Stimulated activated CD4-positive, alpha-beta T cell treated with anti-CD3 and anti-CD28 coated beads, Interleukin-15, amount 100 ng/mL, for 1 hour (primary cell): ENCODE measurements around the gene ADARB2.
"Not testable (repeated sequence)": the region's sequence is repeated elsewhere in the genome, so short reads cannot be mapped to it uniquely, and the experiment has no call there.

Source experiments
- DNase-seq, 2 donors: peaks; one replicate each; pipeline ENCODE4 v3.0.0-alpha.2; 2020; ENCODE audit warnings: low read depth in 1 of 2, low spot score in 1 of 2

Gene ADARB2

DNA sequence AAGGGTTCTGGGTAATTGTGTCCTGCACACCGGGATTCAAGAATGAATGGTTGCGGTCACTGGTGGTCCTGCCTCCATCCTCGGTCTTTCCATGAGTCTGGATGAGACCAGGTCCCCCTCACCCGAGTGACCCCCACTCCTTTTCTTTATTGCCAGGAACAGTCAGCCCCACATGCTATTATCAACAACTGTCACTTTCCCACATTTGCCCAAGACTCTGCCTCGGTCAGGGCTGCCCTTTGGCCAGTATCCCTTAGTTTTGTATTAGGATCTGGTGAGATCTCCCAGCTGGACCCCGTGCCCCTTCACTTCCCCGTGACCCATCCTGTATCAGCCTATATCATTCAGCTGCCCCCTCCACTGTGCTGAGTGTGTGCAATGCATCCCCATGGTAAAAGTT, 288.3 kb downstream of the ADARB2 start:
- DNase-seq = no peak

DNA sequence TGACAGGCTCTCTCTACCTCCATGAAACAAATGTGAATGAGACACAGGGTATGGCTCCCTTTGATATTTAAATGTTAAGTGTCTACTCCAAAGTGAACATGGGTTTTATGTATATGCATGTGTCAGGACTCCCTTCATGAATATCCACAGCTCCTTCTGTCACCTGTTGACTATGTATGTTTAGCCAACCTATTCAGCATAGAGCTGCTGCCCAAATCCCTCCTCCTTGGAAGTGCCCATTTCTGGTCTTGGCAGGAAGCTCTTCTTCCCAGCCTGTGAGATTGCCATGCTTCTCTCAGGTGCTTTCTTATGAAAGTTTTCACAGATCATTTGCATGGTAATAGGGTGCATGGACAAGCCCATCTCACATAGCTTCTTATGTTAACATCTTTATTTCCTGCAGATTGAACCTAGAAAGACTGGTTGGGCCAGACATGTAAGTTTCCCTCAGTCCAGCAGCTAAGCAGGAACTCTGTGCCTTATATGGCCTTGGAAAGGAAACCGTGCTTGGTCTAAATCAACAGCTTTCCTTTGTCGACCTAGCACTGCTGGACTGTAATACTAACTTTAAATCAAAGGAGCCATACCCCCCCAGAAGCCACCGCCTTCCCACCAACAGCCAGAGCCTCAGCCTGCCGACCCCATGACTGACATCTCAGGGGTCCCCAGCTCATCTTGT, 288.9 kb downstream of the ADARB2 start:
- no peak for DNase-seq

DNA sequence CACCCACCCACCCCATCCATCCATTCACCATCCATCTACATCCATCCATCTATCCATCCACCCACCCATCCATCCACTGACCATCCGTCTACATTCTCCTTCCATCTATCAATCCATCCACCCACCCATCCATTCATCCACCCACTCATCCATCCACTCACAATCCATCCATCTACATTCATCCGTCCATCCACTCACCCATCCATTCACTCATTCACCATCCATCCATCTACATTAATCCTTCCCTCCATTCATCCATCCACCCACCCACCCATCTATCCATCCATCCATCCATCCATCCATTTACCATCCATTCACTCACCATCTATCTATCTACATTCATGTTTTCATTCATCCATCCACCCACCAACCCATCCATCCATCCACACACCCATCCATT, 292.5 kb downstream of the ADARB2 start:
- no peak for DNase-seq

DNA sequence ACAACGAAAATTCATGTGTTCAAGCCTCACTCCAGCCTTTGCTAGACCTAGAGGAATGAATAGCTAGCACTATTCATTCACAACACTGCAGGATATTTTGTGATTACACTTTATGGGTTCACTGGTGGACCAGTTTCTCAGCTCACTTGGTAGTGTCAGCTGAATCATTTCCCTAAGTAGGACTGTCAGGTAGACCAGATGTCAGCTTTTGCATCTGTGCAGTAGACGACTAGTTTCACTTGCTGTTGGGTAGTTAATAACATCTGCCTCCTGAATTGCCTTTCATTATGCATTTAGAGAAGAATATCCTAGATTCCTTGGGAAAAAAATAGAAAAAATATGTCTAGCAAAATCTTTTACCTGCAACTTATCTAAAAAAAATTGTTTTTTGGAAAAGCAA, 296.4 kb downstream of the ADARB2 start:
- DNase-seq = no peak

DNA sequence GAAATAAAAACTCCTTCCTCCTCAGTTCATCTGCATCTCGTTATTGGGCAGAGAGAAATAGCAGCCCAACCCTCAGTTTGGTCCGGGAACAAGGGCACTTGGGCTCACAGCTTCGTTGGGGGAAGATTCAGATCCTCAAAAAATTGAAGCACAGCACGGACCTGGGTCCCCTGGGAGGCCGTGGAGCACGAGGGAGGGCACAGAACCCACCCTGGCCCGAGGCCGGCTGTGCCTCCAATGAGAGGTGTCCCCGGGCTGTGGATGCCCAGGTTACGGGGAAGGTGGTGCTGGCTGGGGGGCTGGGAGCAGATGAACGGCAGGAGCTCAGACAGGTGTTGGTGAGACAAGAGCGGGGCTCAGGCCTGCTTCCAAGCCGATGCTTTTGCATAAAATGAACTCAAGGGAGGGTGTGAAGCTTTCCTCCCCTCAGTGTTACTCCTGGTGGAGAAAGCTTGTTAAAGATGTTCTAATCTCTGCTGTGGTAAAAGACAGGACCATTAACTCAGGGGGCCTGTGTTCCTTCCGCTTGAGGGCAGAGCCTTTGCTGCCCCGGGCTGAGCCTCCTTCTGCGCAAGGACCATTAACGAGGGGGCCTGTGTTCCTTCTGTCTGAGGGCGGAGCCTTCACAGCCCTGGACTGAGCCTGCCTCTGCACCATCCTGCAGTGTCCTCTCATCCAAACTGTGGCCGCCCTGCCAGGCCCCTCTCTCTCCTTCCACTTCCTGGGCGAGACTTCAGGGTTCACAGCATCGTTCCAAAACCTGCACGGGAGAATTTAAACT, 302.2 kb downstream of the ADARB2 start:
- no peak for DNase-seq

DNA sequence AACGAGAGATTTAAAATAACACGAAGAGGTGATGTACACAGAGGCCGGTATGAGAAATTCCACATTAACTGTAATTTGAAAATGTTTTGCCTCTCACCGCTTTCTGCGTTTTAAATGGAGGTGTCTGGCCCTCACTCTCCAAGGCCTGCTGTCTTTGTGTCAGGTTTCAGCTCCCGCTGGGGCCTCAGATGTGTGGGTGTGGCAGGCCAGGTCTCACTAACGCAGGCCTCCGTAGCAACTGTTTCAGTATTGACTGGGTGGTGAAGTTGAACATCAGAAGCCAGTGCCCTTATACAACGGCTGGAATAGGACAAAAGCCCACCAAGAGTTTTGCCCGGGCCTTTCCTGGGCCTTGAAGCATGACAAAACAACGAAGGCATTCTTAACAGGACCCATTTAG, 303.1 kb downstream of the ADARB2 start:
- no peak for DNase-seq

DNA sequence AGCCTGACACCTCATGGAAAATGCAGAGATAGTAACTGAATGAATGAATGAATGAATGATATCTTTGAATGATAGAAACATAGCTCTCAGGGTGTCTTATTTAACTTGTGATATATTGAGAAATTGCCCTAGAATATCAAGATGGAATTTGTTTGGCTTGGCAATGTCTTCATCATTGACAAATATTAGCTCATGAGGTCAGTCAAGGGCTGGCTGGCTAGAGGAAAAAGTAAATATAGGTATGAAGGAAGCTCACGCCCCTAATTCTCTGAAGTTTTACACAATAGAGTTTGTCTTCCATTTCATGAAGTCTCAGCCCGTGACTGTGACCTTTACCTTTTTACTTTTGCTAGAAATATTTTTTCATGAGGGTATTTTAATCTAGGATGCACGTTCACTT, 305.2 kb downstream of the ADARB2 start:
- DNase-seq = no peak

DNA sequence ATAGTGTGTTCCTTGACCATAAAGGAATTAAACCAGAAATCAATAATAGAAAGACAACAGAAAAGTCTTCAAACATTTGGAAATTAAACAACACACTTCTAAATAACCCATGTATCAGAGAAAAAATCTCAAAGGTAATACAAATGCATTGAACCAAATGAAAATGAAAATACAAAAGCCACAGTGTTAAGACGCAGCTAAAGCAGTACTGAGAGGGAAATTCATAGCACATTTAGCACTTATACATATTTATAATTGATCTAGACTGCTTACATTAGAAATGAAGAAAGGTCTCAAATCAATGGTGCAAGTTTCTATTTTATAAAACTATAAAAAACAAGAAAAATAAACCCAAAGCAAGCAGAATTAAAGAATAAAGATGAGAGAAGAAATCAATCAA, 306.1 kb downstream of the ADARB2 start:
- DNase-seq = no peak

DNA sequence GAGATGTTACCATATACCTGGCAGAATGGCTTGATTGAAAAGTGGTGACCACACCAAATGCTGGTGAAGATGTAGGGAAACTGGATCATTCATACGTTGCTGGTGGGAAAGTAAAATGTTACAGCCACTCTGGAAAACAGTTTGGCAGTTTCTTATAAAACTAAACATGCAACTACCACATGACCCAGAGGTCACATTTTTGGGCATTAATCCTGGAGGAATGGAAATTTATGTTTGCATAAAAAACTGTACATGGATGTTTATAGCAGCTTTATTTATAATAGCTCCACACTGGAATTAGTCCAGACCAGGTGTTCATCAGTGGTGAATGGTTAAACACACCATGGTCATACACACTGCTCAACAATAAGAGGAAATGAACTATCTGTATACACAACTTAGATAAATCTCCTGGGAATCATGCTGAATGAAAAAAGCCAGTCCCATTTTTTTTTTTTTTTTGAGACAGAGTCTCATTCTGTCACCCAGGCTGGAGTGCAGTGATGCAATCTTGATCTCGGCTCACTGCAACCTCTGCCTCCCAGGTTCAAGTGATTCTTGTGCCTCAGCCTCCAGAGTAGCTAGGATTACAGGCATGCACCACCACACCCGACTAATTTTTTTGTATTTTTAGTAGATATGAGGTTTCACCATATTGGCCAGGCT, 309.7 kb downstream of the ADARB2 start:
- DNase-seq = not testable (repeated sequence)

DNA sequence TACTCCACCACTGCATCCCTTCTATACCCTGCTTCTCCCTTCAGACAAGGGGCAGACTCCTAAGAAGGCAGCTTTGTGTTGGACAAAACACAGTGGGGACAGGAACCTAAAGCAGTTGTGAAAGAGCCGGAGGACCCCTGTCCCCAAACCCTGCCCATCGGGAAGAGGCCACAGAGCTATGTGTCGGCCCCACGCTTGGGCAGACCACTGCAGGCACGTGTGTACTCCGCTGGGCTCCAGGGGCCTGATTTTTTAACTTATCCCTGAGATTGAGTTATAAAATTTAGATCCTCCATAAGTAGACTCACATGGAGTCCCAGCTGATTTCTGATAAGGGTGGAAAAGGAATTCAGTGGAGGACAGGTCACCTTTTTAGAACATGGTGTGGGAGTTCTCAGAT, 310.5 kb downstream of the ADARB2 start:
- no peak for DNase-seq

DNA sequence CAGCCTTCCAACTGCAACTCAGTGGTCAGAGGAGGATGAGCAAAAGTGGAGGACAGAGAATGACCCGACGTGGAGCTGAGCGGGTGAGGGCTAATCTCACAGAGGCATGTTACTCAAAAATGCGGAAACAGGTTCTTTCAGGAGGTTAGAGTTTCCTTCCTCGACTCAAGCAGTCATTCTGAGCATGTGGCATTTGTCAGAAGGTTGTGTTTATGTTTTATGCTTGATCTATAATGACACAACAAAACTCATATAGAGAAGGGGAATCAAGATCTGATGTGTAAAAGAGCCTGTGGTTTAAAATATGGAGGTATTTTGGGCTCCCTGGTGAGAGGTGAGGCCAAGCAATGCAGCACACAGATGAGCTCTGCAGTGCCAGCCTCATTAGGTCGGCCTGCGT, 311.4 kb downstream of the ADARB2 start:
- no peak for DNase-seq

DNA sequence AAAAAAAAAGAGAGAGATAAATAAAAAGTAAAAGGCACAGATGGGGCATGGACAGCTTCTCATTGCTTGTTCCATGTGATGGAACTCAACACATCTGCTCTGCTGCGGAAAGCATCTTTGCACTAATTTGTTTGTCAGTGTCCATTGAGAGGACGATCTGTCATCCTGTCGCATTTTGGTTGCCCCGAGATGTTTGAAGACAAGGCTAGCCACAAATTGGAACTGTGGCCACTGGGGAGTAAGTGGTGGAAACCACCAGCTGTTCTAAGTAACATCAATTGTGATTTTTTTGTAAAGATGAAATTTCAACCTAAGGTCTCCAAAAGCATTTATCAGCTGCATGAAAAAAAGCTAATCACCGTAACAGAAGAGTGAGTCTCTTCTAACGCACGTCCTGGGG, 312.7 kb downstream of the ADARB2 start:
- no peak for DNase-seq

DNA sequence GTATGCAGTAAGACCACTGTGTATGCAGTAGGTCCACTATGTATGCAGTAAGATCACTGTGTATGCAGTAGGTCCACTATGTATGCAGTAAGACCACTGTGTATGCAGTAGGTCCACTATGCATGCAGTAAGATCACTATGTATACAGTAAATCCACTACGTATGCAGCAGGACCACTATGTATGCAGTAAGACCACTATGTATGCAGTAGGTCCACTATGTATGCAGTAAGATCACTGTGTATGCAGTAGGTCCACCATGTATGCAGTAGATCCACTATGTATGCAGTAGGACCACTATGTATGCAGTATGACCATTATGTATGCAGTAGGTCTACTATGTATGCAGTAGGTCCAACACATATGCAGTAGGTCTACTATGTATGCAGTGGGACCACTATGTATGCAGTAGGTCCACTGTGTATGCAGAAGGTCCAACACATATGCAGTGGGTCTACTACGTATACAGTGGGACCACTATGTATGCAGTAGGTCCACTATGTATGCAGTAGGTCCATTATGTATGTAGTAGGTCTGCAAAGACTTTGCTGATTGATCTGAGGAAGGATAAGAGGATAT, 313.6 kb downstream of the ADARB2 start:
- DNase-seq = no peak

DNA sequence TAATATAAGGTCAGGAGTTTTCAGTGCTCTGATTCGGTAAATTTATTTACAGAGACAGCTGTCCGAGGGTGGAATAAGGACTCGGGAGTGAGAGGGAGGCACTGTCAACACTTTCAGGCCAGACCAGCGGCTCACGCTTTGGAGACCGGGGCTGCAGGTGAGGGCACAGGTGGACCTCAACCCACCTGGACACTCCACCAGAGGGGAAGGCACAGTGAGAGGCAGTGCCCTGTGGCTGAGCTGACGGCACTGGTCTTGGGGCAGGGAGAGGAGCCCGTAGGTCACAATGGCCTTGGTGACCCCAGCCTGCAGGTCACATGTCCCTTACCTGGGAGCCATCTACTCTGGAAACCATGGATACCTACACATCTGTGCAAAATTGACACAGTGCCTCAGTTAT, 315.1 kb downstream of the ADARB2 start:
- DNase-seq = no peak

DNA sequence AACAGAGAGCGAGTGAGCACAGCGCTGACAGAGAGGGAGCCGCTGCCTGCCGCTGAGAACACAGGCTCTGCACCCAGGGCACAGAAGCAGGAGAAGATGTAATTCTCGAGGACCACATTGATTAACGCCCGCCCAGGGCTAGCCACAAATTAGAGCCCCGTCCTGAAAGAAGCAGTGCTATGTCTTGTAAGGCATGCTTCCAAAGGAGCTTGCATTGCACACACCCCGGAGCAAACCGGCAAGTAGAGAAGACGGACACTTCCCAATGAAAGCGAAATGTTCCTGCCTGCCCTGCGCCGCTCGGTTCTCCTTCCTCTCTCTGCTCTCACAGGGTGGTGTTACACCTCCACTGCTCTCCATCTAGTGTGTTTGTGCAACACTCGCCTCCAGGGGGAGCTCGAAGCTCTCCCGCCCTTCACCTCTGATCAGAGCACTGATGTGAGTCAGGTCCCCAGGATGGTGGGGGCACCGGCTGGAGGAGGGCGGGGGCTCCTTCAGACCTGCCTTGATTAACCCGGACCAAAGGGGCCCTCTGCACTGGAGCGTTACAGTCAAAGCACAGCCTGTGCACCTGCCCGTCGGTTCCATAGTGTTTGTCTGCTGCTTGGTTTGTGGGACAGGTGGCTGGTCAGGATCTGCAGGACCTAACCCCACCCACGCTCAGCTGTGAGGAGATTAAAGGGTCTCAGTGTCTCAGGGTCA, 316.5 kb downstream of the ADARB2 start:
- peak; percentile 15 to 52 for DNase-seq

DNA sequence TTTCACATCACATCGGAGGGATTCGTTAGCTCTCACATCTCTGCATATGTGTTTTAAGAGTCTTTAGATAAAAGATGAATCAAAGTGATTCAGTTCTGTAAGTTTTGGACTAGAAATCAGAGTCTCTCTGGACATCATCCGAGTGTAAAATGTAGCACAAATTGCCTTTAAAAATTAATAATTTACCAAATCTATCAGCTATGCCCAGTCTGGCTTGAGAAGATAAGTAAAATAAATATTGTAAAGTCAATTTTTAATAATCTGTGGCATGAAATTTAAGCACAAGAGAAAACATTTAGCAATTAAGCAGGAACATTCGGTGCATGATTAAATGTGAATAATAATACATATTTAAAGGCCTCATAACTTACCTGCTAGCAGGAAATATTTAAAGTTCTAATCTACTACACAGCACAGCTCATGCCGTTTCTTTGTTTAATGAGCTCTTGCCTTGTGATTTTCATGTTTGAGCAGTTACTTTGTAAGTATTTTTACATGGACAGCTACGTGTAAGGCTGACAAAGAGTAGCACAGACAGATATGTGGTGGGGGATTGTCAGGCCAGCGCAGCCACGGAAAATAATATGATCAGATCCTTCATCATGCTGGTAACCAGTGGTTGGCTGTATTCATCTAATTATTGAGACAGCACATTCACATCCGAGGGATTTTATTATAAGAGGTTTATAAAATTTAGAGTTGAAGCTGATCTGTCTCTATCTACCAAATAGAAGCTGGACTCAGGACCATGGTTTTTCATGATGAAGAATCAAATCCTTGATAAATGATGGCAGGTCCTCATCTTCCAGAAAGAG, 317.3 kb downstream of the ADARB2 start:
- no peak for DNase-seq

DNA sequence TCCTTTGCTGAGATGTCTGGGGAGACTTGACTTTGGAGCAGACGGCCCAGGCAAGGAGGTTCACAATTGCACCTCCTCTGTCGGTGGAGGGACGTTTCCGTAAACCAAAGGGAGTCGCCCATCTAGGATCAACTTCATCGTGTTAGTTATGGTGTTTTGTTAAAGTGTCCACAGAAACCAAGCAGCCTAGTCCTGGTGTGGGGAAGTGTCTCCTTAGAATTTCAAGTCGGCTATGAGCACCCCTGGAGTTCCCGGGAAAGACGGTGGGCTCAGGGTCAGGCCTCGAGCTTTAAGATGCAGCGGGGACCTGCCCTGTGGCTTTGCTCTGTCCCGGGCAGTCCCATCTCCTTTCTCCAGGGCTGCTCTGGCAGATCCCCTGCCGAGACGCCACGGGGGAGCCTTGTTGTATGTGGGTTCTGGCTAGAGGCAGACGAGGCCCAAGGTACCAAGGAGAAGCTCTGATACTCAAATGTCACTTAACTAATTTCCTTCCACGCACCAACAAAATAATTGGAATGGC, 319.2 kb downstream of the ADARB2 start:
- DNase-seq = no peak

DNA sequence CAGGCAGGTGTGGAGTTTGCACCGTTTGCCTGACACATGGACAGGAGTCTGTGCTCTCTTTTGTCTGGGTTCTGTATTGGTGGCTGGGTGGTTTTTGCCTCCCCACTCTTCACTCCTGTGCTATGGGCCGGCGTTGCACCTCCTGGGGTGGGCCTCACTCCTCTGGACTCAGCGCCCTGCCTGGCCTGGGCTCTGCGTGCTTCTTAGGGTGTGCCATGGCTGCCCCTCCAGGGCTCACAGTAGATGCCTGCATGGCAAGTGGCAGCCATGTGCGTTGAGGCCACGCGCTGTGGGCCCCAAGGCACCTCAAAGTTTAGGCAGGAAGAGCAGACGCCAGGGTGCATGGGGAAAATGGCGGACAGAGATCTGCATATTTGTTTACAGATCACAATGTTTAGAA, 319.8 kb downstream of the ADARB2 start:
- no peak for DNase-seq

DNA sequence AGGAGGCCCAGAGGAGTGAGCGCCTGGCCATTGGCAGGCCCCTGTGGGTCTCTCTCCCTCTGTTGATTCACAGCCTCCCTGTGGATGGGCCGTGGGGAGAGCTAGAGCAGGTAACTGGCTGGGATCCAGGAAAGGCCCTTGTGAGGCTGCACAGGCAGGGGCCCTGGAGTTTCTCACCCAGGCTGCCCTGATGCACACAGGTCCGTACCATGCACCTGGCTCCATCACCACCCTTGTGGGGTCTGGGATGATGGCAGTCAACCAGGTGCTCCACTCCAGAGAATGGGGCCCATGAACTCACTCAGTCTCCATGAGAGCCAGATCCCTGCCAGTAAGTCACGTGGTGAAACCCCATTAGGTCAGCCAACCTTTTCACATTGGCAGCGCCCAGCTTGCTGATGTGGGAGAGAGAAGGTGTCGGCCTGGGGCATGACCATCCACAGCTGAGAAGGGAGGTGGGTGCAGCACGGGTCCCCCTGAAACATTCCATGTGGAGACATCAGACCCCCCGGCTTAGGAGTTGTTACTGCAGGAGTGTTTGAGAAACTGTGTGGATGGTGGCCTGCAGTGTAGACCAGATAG, 320.8 kb downstream of the ADARB2 start:
- no peak for DNase-seq

DNA sequence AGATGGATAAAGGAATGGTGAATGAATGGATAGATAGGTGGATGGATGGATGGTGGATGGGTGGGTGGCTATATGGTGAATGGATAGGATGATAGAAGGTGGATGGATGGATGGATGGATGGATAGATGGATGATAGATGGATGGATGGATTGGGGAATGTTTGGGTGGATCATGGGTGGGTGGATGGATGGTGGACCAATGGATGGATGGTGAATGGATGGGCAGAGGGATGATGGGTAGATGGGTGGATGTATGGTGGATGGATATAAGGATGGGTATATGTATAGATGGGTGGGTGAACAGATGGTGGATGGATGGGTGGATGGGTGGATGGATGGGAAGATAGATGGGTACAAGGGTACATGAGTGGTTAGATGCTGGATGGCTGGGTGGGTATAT, 322.4 kb downstream of the ADARB2 start:
- DNase-seq = no peak
